HEK293T (cell line): ENCODE data around the gene GRIK4.
"Not testable (repeated sequence)": the region's sequence is repeated elsewhere in the genome, so short reads cannot be mapped to it uniquely, and the experiment has no call there.

Experiments used
- CTCF ChIA-PET: fragments of 350-600 bp; formaldehyde crosslinking; extraction: SDS; loops from one replicate; lab custom pipeline; 2021; ENCODE audit warnings: antibody characterized with exemption, inconsistent platforms; lab: Yijun Ruan, JAX
- POLR2A ChIA-PET: fragments of 350-600 bp; formaldehyde crosslinking; extraction: SDS; loops from one replicate; lab custom pipeline; 2020; ENCODE audit warnings: antibody characterized with exemption, inconsistent platforms; lab: Yijun Ruan, JAX
- DNase-seq: peaks from one replicate; pipeline ENCODE4 v3.0.0; 2012; ENCODE audit warnings: mixed read lengths; ENCODE audit errors: extremely low spot score
- ARNT ChIP-seq: fragments of 450-650 bp; IDR thresholded peaks from 2 replicates; pipeline ENCODE4 v1.6.1; 2017; ENCODE audit warnings: mild to moderate bottlenecking
- BHLHE40 ChIP-seq: fragments of 450-650 bp; IDR thresholded peaks from 2 replicates; pipeline ENCODE4 v1.6.1; 2016; ENCODE audit warnings: mild to moderate bottlenecking, moderate library complexity, borderline replicate concordance
- CTBP1 ChIP-seq: fragments of 450-650 bp; IDR thresholded peaks from 2 replicates; pipeline ENCODE4 v1.6.1; 2016; ENCODE audit warnings: borderline replicate concordance
- ELF4 ChIP-seq: fragments of 450-650 bp; IDR thresholded peaks from 2 replicates; pipeline ENCODE4 v1.6.1; 2017; ENCODE audit warnings: antibody characterized with exemption
- FOXA1 ChIP-seq: fragments of 450-650 bp; IDR thresholded peaks from 2 replicates; pipeline ENCODE4 v1.6.1; 2016; ENCODE audit warnings: mild to moderate bottlenecking
- FOXK2 ChIP-seq: fragments of 450-650 bp; IDR thresholded peaks from 2 replicates; pipeline ENCODE4 v1.6.1; 2016; ENCODE audit warnings: mild to moderate bottlenecking
- FOXM1 ChIP-seq: fragments of 450-650 bp; IDR thresholded peaks from 2 replicates; pipeline ENCODE4 v1.6.1; 2017; ENCODE audit warnings: mild to moderate bottlenecking, borderline replicate concordance
- HDGF ChIP-seq: fragments of 450-650 bp; IDR thresholded peaks from 2 replicates; pipeline ENCODE4 v1.6.1; 2017; ENCODE audit warnings: antibody characterized with exemption, borderline replicate concordance
- L3MBTL2 ChIP-seq: fragments of 450-650 bp; conservative IDR thresholded peaks from 2 replicates; pipeline ENCODE4 v1.6.1; 2016; ENCODE audit warnings: mild to moderate bottlenecking
- LEF1 ChIP-seq: fragments of 450-650 bp; IDR thresholded peaks from 2 replicates; pipeline ENCODE4 v1.6.1; 2017; ENCODE audit warnings: mild to moderate bottlenecking, borderline replicate concordance
- NFRKB ChIP-seq: fragments of 450-650 bp; IDR thresholded peaks from 2 replicates; pipeline ENCODE4 v1.6.1; 2016; ENCODE audit warnings: mild to moderate bottlenecking, moderate library complexity
- SP1 ChIP-seq: fragments of 450-650 bp; IDR thresholded peaks from 2 replicates; pipeline ENCODE4 v1.6.1; 2017
- SUZ12 ChIP-seq: fragments of 450-650 bp; IDR thresholded peaks from 2 replicates; pipeline ENCODE4 v1.6.1; 2016; ENCODE audit warnings: mild to moderate bottlenecking
- TARDBP ChIP-seq: fragments of 450-650 bp; IDR thresholded peaks from 2 replicates; pipeline ENCODE4 v1.6.1; 2016
- ZNF384 ChIP-seq: fragments of 450-650 bp; IDR thresholded peaks from 2 replicates; pipeline ENCODE4 v1.6.1; 2016
- TF ChIP-seq, protein P1 (sequence below): fragments of 450-650 bp; IDR thresholded peaks from 2 replicates; pipeline ENCODE4 v1.6.1; 2016

GRIK4 gene

DNA sequence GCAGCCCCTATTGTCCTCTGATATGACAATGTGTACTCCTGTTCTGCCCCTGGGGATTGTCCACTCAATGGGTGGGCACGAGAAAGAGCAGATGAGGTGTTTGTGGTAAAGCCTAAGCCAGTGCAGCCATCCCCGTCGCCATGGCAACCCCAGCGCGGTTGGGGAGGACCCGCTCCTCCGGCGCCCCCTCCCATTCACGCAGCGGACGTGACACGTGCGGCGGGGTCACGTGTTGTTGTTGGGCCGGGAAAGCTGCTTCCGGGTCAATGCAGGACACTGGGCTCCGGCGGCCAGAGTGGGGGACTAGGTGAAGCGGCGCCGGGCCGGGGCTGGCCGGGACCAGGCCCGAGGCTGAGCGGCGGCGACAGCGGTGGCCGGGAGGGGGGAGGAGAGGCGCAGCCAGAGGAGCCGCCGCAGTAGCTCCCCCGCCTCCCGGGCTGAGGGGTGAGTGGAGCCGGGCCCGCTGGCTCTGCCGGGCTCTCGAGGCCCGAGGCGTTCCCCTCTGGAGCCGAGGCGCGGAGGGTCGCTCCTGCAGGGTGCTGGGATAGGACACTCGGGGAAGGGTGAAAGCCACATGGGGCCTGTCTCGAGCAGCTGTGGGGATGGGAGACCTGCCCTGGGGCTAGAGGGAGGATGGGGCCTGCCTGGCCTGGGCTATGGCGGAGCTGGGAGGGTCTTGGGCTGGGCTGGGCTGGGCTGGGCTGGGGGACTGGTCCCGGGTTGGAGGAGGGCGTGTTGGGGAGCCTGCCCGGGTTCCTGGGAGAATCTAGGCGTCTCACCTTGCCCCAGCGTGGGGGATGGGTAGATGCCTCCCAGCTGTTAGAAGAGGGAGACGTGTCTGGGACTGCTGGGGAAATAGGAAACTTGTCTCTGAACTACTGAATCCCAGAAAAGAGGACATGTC, 512.6 kb downstream of the GRIK4 start, which contains the start of gene TBCEL:
TBCEL (plus strand) TSS at position 255 of the 904 bp plus-strand sequence. CDS start 21,589 bp downstream, outside the sequence.
- ChIA-PET POLR2A (interaction anchor here (1.9 kb wide), 1 partner anchor 13 kb away, joined by 7 read pairs; no protein-coding TSS in a partner anchor), CTCF (no interaction called here)
- TF ChIP-seq FOXA1 (no peak), SP1 (no peak), ELF4 (peak; percentile 70), TARDBP (no peak), SUZ12 (no peak), BHLHE40 (peak; percentile 44; the same call in 1 of the 2 replicates), LEF1 (no peak), ZNF384 (no peak), FOXM1 (peak; percentile 80; the same call in 1 of the 2 replicates), L3MBTL2 (peak; percentile 91), CTBP1 (no peak), NFRKB (no peak)
- TF ChIP-seq, protein P1, sequence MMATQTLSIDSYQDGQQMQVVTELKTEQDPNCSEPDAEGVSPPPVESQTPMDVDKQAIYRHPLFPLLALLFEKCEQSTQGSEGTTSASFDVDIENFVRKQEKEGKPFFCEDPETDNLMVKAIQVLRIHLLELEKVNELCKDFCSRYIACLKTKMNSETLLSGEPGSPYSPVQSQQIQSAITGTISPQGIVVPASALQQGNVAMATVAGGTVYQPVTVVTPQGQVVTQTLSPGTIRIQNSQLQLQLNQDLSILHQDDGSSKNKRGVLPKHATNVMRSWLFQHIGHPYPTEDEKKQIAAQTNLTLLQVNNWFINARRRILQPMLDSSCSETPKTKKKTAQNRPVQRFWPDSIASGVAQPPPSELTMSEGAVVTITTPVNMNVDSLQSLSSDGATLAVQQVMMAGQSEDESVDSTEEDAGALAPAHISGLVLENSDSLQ = no peak
- DNase-seq = peak; percentile 94

DNA sequence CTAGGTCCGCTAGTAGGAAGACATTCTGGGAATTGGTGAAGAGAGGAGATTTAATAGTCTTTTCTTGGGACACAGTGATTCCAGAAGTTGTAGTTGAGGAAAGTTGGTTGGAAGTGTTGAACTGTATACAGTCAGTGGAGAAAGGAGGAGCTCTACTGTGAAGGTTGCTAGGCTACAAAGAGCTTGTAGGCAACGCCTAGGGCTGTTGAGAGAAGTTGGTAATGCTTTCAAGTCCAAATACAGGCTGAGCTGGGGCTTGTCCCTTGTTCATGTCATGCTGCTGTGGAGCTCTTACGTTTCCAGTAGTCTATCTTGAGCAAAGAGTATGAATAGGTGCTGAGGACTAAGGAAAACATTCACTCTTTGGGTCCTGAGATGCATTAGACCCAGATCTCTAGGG, 513.4 kb downstream of the GRIK4 start:
- ChIA-PET POLR2A (interaction anchor here (0.7 to 1.9 kb wide), 2 partner anchors 12 to 36 kb away, joined by 3 to 7 read pairs; no protein-coding TSS in a partner anchor), CTCF (no interaction called here)
- peak; percentile 20 for DNase-seq
- no peak for TF ChIP-seq NFRKB
- TF ChIP-seq HDGF = no peak
- TF ChIP-seq LEF1 = no peak
- no peak for TF ChIP-seq FOXK2
- TF ChIP-seq ZNF384 = no peak
- TF ChIP-seq, protein P1 = no peak
- no peak for TF ChIP-seq CTBP1
- TF ChIP-seq SP1 = no peak

DNA sequence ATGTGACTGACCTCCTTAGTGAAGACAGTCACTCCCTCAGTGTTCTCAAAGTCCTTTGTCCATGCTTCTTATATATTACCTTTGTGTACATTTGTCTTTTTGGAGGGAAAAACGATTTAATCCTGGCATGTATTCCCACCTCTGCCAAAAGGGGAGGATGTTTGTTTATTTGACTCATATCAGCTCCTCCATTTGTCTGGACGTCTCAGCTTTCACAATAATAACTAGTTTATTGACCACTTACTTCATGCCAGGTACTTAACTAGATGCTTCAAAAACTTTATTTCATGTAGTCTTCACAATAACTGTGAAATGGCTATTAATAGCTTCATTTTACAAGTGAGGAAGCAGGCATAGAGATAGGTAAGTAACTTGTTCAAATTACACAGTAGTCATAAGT, 517.6 kb downstream of the GRIK4 start:
- no peak for DNase-seq
- ChIA-PET POLR2A (no interaction called here), CTCF (no interaction called here)
- TF ChIP-seq HDGF (no peak), ZNF384 (no peak)

DNA sequence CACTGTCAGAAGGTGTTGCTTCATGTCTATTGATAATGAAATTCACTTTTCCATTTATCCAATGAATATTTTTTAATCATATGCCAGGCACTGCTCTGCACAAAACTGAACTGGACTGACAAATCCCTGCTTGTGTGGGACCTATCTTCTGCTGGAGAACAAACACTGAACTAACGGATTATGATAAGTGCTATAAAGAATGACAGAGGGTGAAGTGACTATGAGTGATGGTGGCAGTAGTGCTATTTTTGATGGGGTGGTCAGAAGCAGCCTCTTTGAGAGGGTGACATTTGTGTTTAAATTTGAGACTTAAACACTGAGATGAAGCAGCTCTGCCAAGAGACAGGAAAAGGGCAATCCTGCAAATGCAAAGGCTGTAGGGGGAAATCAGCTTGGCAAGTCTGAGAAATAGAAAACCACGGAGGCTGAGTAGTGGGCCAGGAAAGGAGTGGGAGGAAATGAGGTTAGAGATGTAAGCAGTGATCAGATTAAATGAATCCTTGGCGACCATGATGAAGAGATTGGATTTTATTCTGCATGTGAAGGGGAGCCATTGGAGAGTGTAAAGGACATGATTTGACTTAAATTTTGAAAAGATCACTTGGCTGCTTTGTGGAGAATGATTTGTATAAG, 518.4 kb downstream of the GRIK4 start:
- ChIA-PET CTCF (interaction anchor here (0.6 kb wide), 1 partner anchor 75 kb away, joined by 3 read pairs; no protein-coding TSS in a partner anchor), POLR2A (no interaction called here)
- no peak for DNase-seq
- no peak for TF ChIP-seq ZNF384
- no peak for TF ChIP-seq BHLHE40
- TF ChIP-seq NFRKB = no peak
- TF ChIP-seq FOXK2 = no peak
- TF ChIP-seq SUZ12 = no peak
- no peak for TF ChIP-seq ARNT
- TF ChIP-seq TARDBP = no peak
- no peak for TF ChIP-seq SP1
- TF ChIP-seq, protein P1 = no peak
- no peak for TF ChIP-seq LEF1
- TF ChIP-seq HDGF = no peak
- no peak for TF ChIP-seq FOXA1
- TF ChIP-seq L3MBTL2 = no peak
- no peak for TF ChIP-seq CTBP1

DNA sequence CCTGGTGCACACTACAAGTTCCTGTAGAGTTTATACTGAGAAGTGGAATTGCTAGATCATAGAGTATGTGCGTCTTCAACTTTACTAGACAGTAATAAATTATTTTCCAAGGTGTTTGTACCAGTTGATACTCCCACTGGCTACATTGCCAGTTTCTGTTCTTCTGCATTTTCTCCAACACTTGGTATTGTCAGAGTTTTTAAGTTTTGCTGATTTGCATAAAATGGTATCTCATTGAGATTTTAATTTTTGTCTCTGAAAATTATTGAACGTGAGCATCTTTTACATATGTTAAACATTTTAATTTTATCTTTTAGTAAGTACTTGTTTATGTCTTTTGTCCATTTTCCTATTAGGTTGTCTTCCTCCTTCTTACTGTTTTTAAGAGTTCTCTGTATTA, 519.6 kb downstream of the GRIK4 start:
- POLR2A ChIA-PET = no interaction called here

DNA sequence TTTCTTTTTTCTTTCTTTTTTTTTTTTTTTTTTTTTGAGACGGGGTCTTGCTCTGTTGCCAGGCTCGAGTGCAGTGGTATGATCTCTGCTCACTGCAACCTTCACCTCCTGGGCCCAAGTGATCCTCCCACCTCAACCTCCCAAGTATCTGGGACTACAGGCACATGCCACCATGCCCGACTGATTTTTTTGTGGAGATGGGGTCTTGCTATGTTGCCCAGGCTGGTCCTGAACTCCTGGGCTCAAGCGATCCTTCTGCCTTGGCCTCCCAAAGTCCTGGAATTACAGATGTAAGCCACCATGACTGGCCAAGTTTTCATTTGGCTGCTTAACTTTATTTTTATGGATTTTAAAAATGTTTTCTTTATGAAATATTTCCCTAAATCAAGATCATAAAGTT, 520.1 kb downstream of the GRIK4 start:
- POLR2A ChIA-PET, DNase-seq: not testable (repeated sequence)
- CTCF ChIA-PET = interaction anchor here (0.6 to 0.8 kb wide), 2 partner anchors 209 to 648 kb away, joined by 3 read pairs; no protein-coding TSS in a partner anchor

More for the DNA sequence above, 519.6 kb downstream of the GRIK4 start:
- DNase-seq = no peak
- CTCF ChIA-PET = no interaction called here
- no peak for TF ChIP-seq NFRKB
